Bone marrow (tissue), 2 donors: ENCODE measurements around the gene ALMS1.
A peak's percentile ranks its signal among the peaks of the same experiment; 100 is the strongest.
"Not testable (repeated sequence)": the region's sequence is repeated elsewhere in the genome, so short reads cannot be mapped to it uniquely, and the experiment has no call there.

Source experiments
- DNase-seq, 2 donors: peaks; one replicate each; lab custom pipeline; 2025; lab: John Stamatoyannopoulos, UW

The ALMS1 gene

DNA sequence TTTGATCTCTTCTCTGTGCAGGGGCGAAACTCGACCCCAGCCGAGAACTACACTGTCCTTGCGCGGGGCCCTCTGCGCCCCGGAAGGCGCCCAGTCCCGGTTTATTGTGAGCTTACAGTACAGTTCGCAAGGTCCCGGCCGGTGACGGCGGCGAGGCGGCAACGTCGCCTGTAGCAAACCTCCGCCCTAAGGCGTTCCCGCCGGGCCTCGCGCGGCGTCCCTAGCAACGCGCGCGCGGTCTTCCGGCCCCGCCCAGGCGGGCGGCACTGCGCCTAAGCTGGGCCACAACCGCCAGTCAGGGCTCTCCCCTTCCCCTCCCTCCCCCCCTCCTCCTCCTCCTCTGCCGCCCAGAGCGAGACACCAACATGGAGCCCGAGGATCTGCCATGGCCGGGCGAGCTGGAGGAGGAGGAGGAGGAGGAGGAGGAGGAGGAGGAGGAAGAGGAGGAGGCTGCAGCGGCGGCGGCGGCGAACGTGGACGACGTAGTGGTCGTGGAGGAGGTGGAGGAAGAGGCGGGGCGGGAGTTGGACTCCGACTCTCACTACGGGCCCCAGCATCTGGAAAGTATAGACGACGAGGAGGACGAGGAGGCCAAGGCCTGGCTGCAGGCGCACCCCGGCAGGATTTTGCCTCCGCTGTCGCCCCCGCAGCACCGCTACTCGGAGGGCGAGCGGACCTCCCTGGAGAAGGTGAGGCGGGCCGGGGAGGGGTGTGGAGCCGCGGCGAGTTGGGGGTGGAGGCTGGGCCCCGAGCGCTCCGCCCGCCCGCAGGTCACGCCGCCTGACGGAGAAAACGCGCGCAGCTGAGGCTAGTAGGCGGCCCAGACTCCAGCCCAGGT, at the start of gene ALMS1:
TSS of gene ALMS1 (plus strand) at position 333 of the 838 bp plus-strand sequence. CDS start at position 366, 33 bp downstream.
- DNase-seq, result peak; percentile 83 to 85

GRCh38 chr2:73337828-73338227, 47.8 kb upstream of the ALMS1 start:
- no peak for DNase-seq

- DNase-seq, result no peak
These were observed 46.4 kb upstream of the ALMS1 start for GRCh38 chr2:73339201-73339600.

DNA sequence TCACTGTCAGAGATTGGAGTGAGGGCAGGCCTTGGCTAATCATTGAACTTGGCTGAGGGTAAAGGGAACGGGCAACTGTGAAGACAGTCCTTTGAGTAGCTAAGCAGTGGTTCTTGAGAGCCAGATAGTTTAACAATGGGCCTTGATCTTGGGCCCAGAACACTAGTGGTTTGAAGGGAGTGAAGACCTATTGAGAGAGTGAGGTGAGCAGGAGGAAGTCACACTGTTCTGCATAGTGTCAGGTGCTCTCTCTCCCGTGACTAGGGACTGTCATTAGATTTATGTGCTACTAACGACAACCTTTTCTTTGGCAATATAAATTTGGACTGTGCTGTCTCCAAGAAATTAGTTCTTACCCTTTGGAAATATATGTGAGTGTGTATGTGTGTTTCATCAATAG, 44.6 kb upstream of the ALMS1 start:
- no peak for DNase-seq

- no peak for DNase-seq
These were observed 41.6 kb upstream of the ALMS1 start for GRCh38 chr2:73343992-73344391.

GRCh38 chr2:73344747-73345146, 40.9 kb upstream of the ALMS1 start:
- not testable (repeated sequence) for DNase-seq

GRCh38 chr2:73350035-73350691, 35.5 kb upstream of the ALMS1 start:
- DNase-seq, result no peak

GRCh38 chr2:73356097-73356496, 29.5 kb upstream of the ALMS1 start:
- no peak for DNase-seq

DNA sequence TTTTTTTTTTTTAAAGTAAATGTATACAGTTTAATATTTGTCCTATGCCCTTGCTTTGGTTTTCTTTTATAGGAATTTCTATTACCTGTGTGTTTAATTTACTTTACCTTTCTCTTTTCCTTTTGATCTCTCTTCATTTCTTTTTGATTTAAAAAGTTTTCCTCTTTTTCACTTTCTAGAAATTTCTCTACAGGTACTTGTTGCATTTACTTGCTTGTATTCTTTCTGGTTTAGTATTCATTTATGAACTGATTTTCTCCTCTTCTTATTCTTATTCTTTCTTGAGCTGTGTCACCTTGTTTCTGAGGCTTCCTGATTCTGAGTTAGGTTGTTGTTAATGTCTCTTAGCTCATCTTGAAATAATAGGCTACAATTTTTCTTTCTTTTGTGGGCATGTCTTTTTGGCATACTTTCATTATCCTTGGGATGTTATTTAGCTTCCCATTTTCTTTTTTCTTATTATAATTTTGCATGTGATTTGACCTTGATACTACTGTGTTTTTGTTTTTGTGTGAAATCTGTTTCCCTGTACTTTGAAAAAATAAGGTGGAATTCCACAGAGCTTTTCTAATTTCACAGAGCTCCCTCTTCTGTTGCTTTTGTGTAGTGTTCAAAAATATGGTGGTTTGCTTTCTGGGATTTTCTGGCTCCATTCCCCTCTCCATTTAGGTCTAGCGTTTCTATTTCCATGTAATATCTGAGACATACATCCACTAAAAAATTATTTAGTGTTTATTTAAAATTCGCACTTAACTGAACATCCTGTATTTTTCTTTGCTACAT, 25.5 kb upstream of the ALMS1 start:
- DNase-seq, result no peak

DNA sequence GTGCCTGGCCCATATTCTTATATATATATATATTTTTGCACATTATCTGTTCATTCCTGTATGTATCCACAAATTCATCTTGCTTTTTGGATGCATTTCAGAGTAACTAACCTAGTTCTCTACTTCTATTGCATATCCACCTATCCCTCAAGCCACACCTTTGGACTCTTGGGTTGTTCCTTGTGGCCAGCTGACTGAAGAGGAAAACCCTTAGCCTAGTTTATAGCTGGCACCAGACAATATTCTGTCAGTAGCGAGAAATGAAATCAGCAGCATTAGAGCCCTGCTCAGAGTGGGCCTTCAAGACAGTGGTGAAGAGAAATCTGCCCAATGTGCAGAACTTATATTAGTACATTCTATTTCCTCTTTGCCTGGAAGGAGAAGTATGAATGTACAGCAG, 19.6 kb upstream of the ALMS1 start:
- DNase-seq, result no peak

DNA sequence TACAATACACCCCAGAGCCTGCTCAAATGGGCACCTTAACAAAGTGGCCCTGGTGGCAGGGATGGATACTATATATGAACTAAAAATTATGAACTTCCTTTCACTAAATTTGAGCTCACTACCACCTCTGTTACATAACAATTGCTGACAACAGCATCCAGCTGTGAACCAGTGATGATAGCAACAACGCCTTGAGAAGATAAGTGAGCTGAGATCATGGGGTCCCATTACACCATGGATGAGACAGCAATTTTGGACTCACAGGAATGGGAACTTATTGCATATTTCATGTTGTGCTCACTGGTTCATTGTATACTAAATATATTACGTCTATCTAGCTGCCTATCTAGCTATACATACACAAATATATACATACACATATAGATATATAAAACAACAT, 16.9 kb upstream of the ALMS1 start:
- no peak for DNase-seq

DNA sequence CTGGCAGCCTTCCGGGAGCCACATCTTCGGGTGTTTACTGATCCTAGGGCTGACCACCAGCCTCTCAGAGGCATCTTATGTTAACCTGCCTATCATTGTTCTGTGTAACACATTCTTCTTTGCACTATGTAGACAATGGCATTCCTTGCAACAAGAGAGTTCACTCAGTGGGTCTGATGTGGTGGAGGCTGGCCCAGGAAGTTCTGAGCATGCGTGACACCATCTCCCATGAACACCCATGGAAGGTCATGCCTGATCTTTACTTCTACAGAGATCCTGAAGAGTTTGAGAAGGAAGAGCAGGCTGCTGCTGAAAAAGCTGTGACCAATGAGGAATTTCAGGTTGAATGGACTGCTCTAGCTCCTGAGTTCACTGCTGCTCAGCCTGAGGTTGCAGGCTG, 15.3 kb upstream of the ALMS1 start:
- DNase-seq, result no peak

DNA sequence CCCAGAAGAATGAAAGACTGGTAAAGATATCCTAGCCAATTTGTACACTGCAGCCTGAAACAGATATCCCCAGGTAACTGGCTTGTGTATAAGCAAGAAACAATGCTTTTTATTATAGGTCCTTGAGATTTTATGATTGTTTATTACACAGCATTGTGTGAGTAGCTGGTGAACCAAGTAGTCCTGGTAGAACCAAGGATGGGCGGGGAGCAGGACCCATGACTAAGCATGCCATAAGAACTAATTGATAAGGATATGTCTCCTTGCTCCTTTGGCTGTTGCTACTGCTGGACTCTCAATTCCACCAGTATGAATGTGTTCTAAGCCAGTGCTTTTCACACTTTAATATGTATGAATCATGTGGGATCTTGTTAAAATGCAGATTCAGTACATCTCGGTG, 12.3 kb upstream of the ALMS1 start:
- no peak for DNase-seq

- DNase-seq, result no peak
These were observed 11.4 kb upstream of the ALMS1 start for GRCh38 chr2:73374269-73374668.

- no peak for DNase-seq
These were observed 9.0 kb upstream of the ALMS1 start for GRCh38 chr2:73376681-73377080.

GRCh38 chr2:73383036-73383435, 2.6 kb upstream of the ALMS1 start:
- no peak for DNase-seq

DNA sequence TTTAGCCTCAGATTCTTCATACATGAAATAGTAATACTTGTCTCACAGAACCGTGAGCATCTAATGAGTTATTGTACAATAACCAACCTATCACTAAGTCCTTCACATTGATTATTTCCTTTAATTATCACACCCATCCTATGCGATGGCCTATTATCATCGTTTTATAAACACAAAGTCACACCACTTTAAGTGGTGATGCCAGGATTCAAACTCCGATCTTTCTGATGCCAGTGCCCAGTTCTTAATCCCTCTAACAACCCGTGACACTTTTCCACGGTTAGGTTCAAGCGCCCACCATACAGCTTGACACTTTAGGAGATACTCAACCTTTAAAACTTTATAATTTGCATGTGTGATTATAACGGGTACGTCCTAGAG, 523 bp upstream of the ALMS1 start:
- no peak for DNase-seq

GRCh38 chr2:73386342-73386868, 769 bp downstream of the ALMS1 start:
- DNase-seq, result peak in 1 of 2 donors; percentile 43

GRCh38 chr2:73386894-73387636, 1.4 kb downstream of the ALMS1 start:
- no peak for DNase-seq

DNA sequence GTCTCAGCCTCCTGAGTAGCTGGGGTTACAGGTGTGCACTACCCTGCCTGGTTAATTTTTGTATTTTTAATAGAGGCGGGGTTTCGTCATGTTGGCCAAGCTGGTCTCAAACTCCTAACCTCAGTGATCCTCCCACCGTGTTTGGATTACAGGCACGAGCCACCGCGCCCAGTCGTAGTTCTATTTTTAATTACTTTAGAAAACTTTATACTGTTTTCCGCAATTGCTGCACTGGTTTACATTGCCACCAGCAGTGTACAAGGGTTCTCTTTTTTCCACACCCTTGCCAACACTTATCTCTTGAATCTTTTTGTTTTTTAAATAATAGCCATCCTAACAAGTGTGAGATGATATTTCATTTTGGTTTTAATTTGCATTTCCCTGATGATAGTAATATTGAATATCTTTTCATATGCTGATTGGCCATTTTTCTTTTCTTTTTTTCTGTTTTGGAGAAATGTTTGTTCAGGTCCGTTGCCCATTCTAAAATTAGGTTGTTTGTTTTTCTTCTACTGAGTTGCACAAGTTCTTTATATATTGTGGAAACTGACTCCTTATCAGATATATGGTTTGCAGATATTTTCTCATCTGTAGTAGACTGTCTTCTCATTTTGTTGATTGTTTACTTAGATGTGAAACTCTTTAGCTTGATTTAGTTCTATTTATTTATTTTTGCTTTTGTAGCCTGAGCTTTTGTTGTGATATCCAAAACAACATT, 16.9 kb downstream of the ALMS1 start:
- DNase-seq, result no peak

DNA sequence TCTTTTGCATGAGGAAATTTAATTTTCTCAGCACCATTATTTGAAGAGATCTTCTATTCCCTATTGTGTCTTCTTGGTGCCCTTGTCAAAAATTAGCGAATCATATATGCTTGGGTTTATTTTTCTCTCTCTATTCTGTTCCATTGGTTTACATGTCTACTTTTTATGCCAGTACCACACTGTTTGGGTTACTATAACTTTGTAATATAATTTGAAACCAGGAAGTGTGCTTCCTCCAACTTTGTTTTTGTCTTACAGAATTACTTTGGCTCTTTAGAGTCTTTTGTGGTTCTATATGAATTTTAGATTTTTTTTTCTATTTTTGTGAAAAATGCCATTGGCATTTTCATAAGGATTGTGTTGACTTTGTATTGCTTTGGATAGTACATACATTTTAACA, 17.6 kb downstream of the ALMS1 start:
- no peak for DNase-seq
